ENCODE data around the gene QTRT2.

QTRT2 gene

GRCh38 chr3:114078126-114078525, 21.6 kb downstream of the QTRT2 start:
- no peak for DNase-seq (ENCODE audit: low read depth)

GRCh38 chr3:114079761-114080160, 23.2 kb downstream of the QTRT2 start:
- no peak for DNase-seq (ENCODE audit: low read depth)

GRCh38 chr3:114080201-114080600, 23.7 kb downstream of the QTRT2 start:
- no peak for DNase-seq (ENCODE audit: low read depth)

GRCh38 chr3:114081037-114081436, 24.5 kb downstream of the QTRT2 start:
- DNase-seq (ENCODE audit: low read depth): no peak

- no peak for DNase-seq (ENCODE audit: low read depth)
Observed at GRCh38 chr3:114083112-114083511, 26.6 kb downstream of the QTRT2 start.

- no peak for DNase-seq (ENCODE audit: low read depth)
Observed at GRCh38 chr3:114086356-114086755, 29.8 kb downstream of the QTRT2 start.

- no peak for DNase-seq (ENCODE audit: low read depth)
Observed at GRCh38 chr3:114089675-114090074, 33.1 kb downstream of the QTRT2 start.

GRCh38 chr3:114092151-114093015, 35.8 kb downstream of the QTRT2 start:
- DNase-seq (ENCODE audit: low read depth): no peak

- DNase-seq (ENCODE audit: low read depth): no peak
Observed at GRCh38 chr3:114093016-114093380, 36.5 kb downstream of the QTRT2 start.

GRCh38 chr3:114093596-114093995, 37.1 kb downstream of the QTRT2 start:
- DNase-seq (ENCODE audit: low read depth): no peak

- no peak for DNase-seq (ENCODE audit: low read depth)
Observed at GRCh38 chr3:114095796-114096195, 39.3 kb downstream of the QTRT2 start.

- no peak for DNase-seq (ENCODE audit: low read depth)
Observed at GRCh38 chr3:114101101-114101500, 44.6 kb downstream of the QTRT2 start.

- DNase-seq (ENCODE audit: low read depth): no peak
Observed at GRCh38 chr3:114103181-114103580, 46.6 kb downstream of the QTRT2 start.

GRCh38 chr3:114103858-114104257, 47.3 kb downstream of the QTRT2 start:
- DNase-seq (ENCODE audit: low read depth): no peak

- no peak for DNase-seq (ENCODE audit: low read depth)
Observed at GRCh38 chr3:114104414-114104813, 47.9 kb downstream of the QTRT2 start.

- no peak for DNase-seq (ENCODE audit: low read depth)
Observed at GRCh38 chr3:114108137-114108536, 51.6 kb downstream of the QTRT2 start.

GRCh38 chr3:114110439-114110838, 53.9 kb downstream of the QTRT2 start:
- DNase-seq (ENCODE audit: low read depth): no peak

GRCh38 chr3:114111060-114111770, 54.7 kb downstream of the QTRT2 start:
- DNase-seq (ENCODE audit: low read depth): no peak

- no peak for DNase-seq (ENCODE audit: low read depth)
Observed at GRCh38 chr3:114112696-114113095, 56.2 kb downstream of the QTRT2 start.

- no peak for DNase-seq (ENCODE audit: low read depth)
Observed at GRCh38 chr3:114114719-114115118, 58.2 kb downstream of the QTRT2 start.

GRCh38 chr3:114115143-114115542, 58.6 kb downstream of the QTRT2 start:
- no peak for DNase-seq (ENCODE audit: low read depth)

GRCh38 chr3:114119776-114120175, 63.2 kb downstream of the QTRT2 start:
- no peak for DNase-seq (ENCODE audit: low read depth)

GRCh38 chr3:114120211-114120610, 63.7 kb downstream of the QTRT2 start:
- no peak for DNase-seq (ENCODE audit: low read depth)

Measured in stimulated activated CD8-positive, alpha-beta memory T cell treated with anti-CD3 and anti-CD28 coated beads, Interleukin-4, amount 100 ng/mL, for 24 hours (primary cell).